SK-N-SH treated with all-trans-retinoic acid at 6 μM for 48 hours (cell line): ENCODE measurements around the gene BAIAP2L1.

Experiments
- ATAC-seq: fragments of 200-7000 bp; cut with Tn5 transposase; 3 replicates; pipeline ENCODE4 v1.9.1; 2020; ENCODE audit warnings: mild to moderate bottlenecking, moderate library complexity
- ARNTL ChIP-seq: fragments of 450-650 bp; formaldehyde crosslinking; IDR thresholded peaks from 2 replicates; pipeline ENCODE4 v1.5.0; 2020; ENCODE audit warnings: low read depth, mild to moderate bottlenecking, moderate library complexity, borderline replicate concordance
- CREB5 ChIP-seq: fragments of 250-450 bp; sonication (Bioruptor Pico); IDR thresholded peaks from 2 replicates; pipeline ENCODE4 v1.5.1; 2020; ENCODE audit warnings: low read depth, mild to moderate bottlenecking, moderate library complexity
- CSDC2 ChIP-seq: fragments of 250-450 bp; sonication (Bioruptor Pico); IDR thresholded peaks from 2 replicates; pipeline ENCODE4 v1.5.0; 2020; ENCODE audit warnings: mild to moderate bottlenecking, moderate library complexity
- CSRNP3 ChIP-seq: fragments of 250-450 bp; sonication (Bioruptor Pico); IDR thresholded peaks from 2 replicates; pipeline ENCODE4 v1.5.1; 2021; ENCODE audit warnings: mild to moderate bottlenecking, moderate library complexity
- GLIS3 ChIP-seq: fragments of 250-450 bp; sonication (Bioruptor Pico); IDR thresholded peaks from 2 replicates; pipeline ENCODE4 v1.5.0; 2020; ENCODE audit warnings: mild to moderate bottlenecking, moderate library complexity
- ISL1 ChIP-seq: fragments of 250-450 bp; sonication (Bioruptor Pico); IDR thresholded peaks from 2 replicates; pipeline ENCODE4 v2.1.2; 2022; ENCODE audit warnings: mild to moderate bottlenecking, moderate library complexity
- OSR1 ChIP-seq: fragments of 250-450 bp; sonication (Bioruptor Pico); IDR thresholded peaks from 2 replicates; pipeline ENCODE4 v1.8.0; 2022; ENCODE audit warnings: moderate library complexity, mild to moderate bottlenecking, inconsistent platforms
- POU6F1 ChIP-seq: fragments of 250-450 bp; sonication (Bioruptor Pico); IDR thresholded peaks from 2 replicates; pipeline ENCODE4 v1.8.0; 2021; ENCODE audit warnings: low read depth, mild to moderate bottlenecking, moderate library complexity, borderline replicate concordance
- PPARA ChIP-seq: fragments of 250-450 bp; sonication (Bioruptor Pico); IDR thresholded peaks from 2 replicates; pipeline ENCODE4 v1.5.0; 2020; ENCODE audit warnings: mild to moderate bottlenecking, borderline replicate concordance
- RARB ChIP-seq: fragments of 250-450 bp; sonication (Bioruptor Pico); IDR thresholded peaks from 2 replicates; pipeline ENCODE4 v1.8.0; 2021; ENCODE audit warnings: mild to moderate bottlenecking, moderate library complexity
- SNAI2 ChIP-seq: fragments of 250-450 bp; sonication (Bioruptor Pico); IDR thresholded peaks from 2 replicates; pipeline ENCODE4 v1.5.0; 2020; ENCODE audit warnings: mild to moderate bottlenecking, moderate library complexity
- TCF4 ChIP-seq: fragments of 250-450 bp; sonication (Bioruptor Pico); IDR thresholded peaks from 2 replicates; pipeline ENCODE4 v1.8.0; 2021; ENCODE audit warnings: mild to moderate bottlenecking, moderate library complexity, borderline replicate concordance
- TOX ChIP-seq: fragments of 250-450 bp; sonication (Bioruptor Pico); IDR thresholded peaks from 2 replicates; pipeline ENCODE4 v1.8.0; 2021; ENCODE audit warnings: mild to moderate bottlenecking, moderate library complexity, borderline replicate concordance
- TSHZ2 ChIP-seq: fragments of 250-450 bp; sonication (Bioruptor Pico); IDR thresholded peaks from 2 replicates; pipeline ENCODE4 v1.5.0; 2020; ENCODE audit warnings: mild to moderate bottlenecking, moderate library complexity
- ZC3H10 ChIP-seq: fragments of 250-450 bp; sonication (Bioruptor Pico); IDR thresholded peaks from 2 replicates; pipeline ENCODE4 v1.5.1; 2021; ENCODE audit warnings: mild to moderate bottlenecking, moderate library complexity
- ZFP3 ChIP-seq: fragments of 250-450 bp; sonication (Bioruptor Pico); IDR thresholded peaks from 2 replicates; pipeline ENCODE4 v1.5.0; 2020; ENCODE audit warnings: mild to moderate bottlenecking, moderate library complexity
- ZFP30 ChIP-seq: fragments of 450-650 bp; formaldehyde crosslinking; IDR thresholded peaks from 2 replicates; pipeline ENCODE4 v1.5.0; 2022; ENCODE audit warnings: mild to moderate bottlenecking, moderate library complexity
- ZNF565 ChIP-seq: fragments of 450-650 bp; formaldehyde crosslinking; conservative IDR thresholded peaks from 2 replicates; pipeline ENCODE4 v1.5.0; 2020; ENCODE audit warnings: low read depth, mild to moderate bottlenecking, moderate library complexity
- ZNF70 ChIP-seq: fragments of 450-650 bp; formaldehyde crosslinking; IDR thresholded peaks from 2 replicates; pipeline ENCODE4 v1.5.0; 2020; ENCODE audit warnings: mild to moderate bottlenecking, moderate library complexity
- ZNF8 ChIP-seq: fragments of 450-650 bp; formaldehyde crosslinking; IDR thresholded peaks from 2 replicates; pipeline ENCODE4 v1.5.0; 2020; ENCODE audit warnings: mild to moderate bottlenecking, moderate library complexity

BAIAP2L1 gene

GRCh38 chr7:98248156-98248555 is 152.7 kb downstream of the BAIAP2L1 start:
- TF ChIP-seq OSR1 = no peak
- no peak for TF ChIP-seq ARNTL
- no peak for TF ChIP-seq TOX
- TF ChIP-seq ZNF8 (CRISPR knock-in tag) = no peak
- TF ChIP-seq ZC3H10 (CRISPR knock-in tag) = no peak
- no peak for TF ChIP-seq TCF4 (CRISPR knock-in tag)
- no peak for TF ChIP-seq RARB (CRISPR knock-in tag)
- TF ChIP-seq CSDC2 (CRISPR knock-in tag) = no peak
- TF ChIP-seq CREB5 (CRISPR knock-in tag) = no peak
- no peak for TF ChIP-seq GLIS3 (CRISPR knock-in tag)
- no peak for TF ChIP-seq SNAI2 (CRISPR knock-in tag)
- TF ChIP-seq ISL1 (CRISPR knock-in tag) = no peak
- TF ChIP-seq TSHZ2 (CRISPR knock-in tag) = no peak
- TF ChIP-seq, all 23 proteins: peak for 0
- no peak for ATAC-seq

- no peak for ATAC-seq
- TF ChIP-seq TCF4 (CRISPR knock-in tag) (no peak), ZFP3 (no peak), ARNTL (no peak), SNAI2 (CRISPR knock-in tag) (no peak), PPARA (CRISPR knock-in tag) (no peak), RARB (CRISPR knock-in tag) (no peak), CREB5 (CRISPR knock-in tag) (no peak), ZNF565 (CRISPR knock-in tag) (no peak), POU6F1 (CRISPR knock-in tag) (no peak), CSDC2 (CRISPR knock-in tag) (no peak), ZNF8 (CRISPR knock-in tag) (no peak), ZC3H10 (CRISPR knock-in tag) (no peak), TOX (no peak), OSR1 (no peak), ZNF70 (CRISPR knock-in tag) (no peak), TSHZ2 (CRISPR knock-in tag) (no peak), ZFP30 (CRISPR knock-in tag) (no peak), GLIS3 (CRISPR knock-in tag) (no peak)
Measured at GRCh38 chr7:98244871-98245270, 156.0 kb downstream of the BAIAP2L1 start.

GRCh38 chr7:98242934-98243333 is 158.0 kb downstream of the BAIAP2L1 start:
- ATAC-seq = no peak
- TF ChIP-seq ZNF565 (CRISPR knock-in tag) (no peak), POU6F1 (CRISPR knock-in tag) (no peak), CREB5 (CRISPR knock-in tag) (no peak), CSRNP3 (CRISPR knock-in tag) (no peak), PPARA (CRISPR knock-in tag) (no peak)
- TF ChIP-seq, all 23 proteins: peak for 0
